ENCODE data around the gene PRKG1. TPM values are rescaled to one million over a fixed set of nuclear protein-coding genes. Genes with fewer than 3 reads are reported as not detected.

Gene PRKG1
- total and polyA plus RNA-seq, 2 experiments from 2014 or later: 18.2 to 21.1 TPM

GRCh38 chr10:51384971-51385370 lies 310.7 kb downstream of the PRKG1 start:
- Mint-ChIP-seq H3K4me3 (no peak overlapping the region), H3K27me3 (ENCODE audit: insufficient read depth, low read depth, poor library complexity) (peaks cover 4% of the 10 kb centered on the region), H3K36me3 (ENCODE audit: low read depth) (no peaks in the 10 kb centered on the region), H3K27ac (no peak overlapping the region), H3K9me3 (no peaks in the 10 kb centered on the region), H3K4me1 (peaks cover 6% of the 10 kb centered on the region; the same call in 2 of the 3 replicates)
- H3K4me3 ChIP-seq: no peak overlapping the region
- 0 out of 2 replicates have a peak, but pooled peaks cover 5% of the 10 kb centered on the region for H3K9me2 ChIP-seq (ENCODE audit: insufficient read depth)
- no peak for ATAC-seq
- H3K4me1 ChIP-seq (ENCODE audit: insufficient read depth): no peaks in the 10 kb centered on the region
- no peaks in the 10 kb centered on the region for H3K27me3 ChIP-seq (ENCODE audit: insufficient read depth)
- no peaks in the 10 kb centered on the region for H3K79me2 ChIP-seq (replicated peaks; ENCODE audit: insufficient read depth)
- no peaks in the 10 kb centered on the region for H3K36me3 ChIP-seq (ENCODE audit: insufficient read depth)
- DNase-seq (ENCODE audit: low spot score): no peak
- TF ChIP-seq ZNF462 (CRISPR knock-in tag; IDR thresholded peaks at IDR 0.05) (no peak), EZH2 (IDR thresholded peaks at IDR 0.05; ENCODE audit: low read depth, unreplicated experiment) (no peak), JUNB (IDR thresholded peaks at IDR 0.05; ENCODE audit: unreplicated experiment) (no peak), STAT1 (IDR thresholded peaks at IDR 0.05; ENCODE audit: unreplicated experiment) (no peak), EZH2phosphoT487 (IDR thresholded peaks at IDR 0.05; ENCODE audit: unreplicated experiment) (no peak), POLR2AphosphoS5 (IDR thresholded peaks at IDR 0.05; ENCODE audit: low read depth) (no peak), ZNF114 (CRISPR knock-in tag; IDR thresholded peaks at IDR 0.05) (no peak), REST (IDR thresholded peaks at IDR 0.05; ENCODE audit: unreplicated experiment) (no peak)
- TF ChIP-seq, protein P1, sequence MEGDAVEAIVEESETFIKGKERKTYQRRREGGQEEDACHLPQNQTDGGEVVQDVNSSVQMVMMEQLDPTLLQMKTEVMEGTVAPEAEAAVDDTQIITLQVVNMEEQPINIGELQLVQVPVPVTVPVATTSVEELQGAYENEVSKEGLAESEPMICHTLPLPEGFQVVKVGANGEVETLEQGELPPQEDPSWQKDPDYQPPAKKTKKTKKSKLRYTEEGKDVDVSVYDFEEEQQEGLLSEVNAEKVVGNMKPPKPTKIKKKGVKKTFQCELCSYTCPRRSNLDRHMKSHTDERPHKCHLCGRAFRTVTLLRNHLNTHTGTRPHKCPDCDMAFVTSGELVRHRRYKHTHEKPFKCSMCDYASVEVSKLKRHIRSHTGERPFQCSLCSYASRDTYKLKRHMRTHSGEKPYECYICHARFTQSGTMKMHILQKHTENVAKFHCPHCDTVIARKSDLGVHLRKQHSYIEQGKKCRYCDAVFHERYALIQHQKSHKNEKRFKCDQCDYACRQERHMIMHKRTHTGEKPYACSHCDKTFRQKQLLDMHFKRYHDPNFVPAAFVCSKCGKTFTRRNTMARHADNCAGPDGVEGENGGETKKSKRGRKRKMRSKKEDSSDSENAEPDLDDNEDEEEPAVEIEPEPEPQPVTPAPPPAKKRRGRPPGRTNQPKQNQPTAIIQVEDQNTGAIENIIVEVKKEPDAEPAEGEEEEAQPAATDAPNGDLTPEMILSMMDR (conservative IDR thresholded peaks at IDR 0.05; ENCODE audit: low read depth in 2 of 2): no peak
- no peak overlapping the region for H3K27ac ChIP-seq (ENCODE audit: low read depth)
- H3F3A ChIP-seq (replicated peaks; ENCODE audit: low read depth): no peaks in the 10 kb centered on the region
- no peak overlapping the region for H2AFZ ChIP-seq
- no peak overlapping the region for H3K4me2 ChIP-seq
- H4K20me1 ChIP-seq (replicated peaks; ENCODE audit: insufficient read depth): no peaks in the 10 kb centered on the region

Measured in GM23338 (cell line).